Inflammatory macrophage treated with lipopolysaccharide for 1 hour (primary cell): ENCODE data around the gene MARCHF7.
A peak's percentile ranks its signal among the peaks of the same experiment; 100 is the strongest.
"Not testable (repeated sequence)": the region's sequence is repeated elsewhere in the genome, so short reads cannot be mapped to it uniquely, and the experiment has no call there.

Source experiments
- DNase-seq, 2 donors: peaks; one replicate each; pipeline ENCODE4 v3.0.0-alpha.2; 2020 to 2022

MARCHF7 gene

GRCh38 chr2:159712143-159712928 is at the start of gene MARCHF7:
Gene MARCHF7 (plus strand): TSS chr2:159712506. CDS start chr2:159729023, 16,517 bp downstream.
- DNase-seq, result peak; percentile 92 to 96

- not testable (repeated sequence) for DNase-seq
Measured at GRCh38 chr2:159667423-159667822, 44.9 kb upstream of the MARCHF7 start.

- no peak for DNase-seq
Measured at GRCh38 chr2:159671047-159671446, 41.3 kb upstream of the MARCHF7 start.

GRCh38 chr2:159677654-159678053 is 34.7 kb upstream of the MARCHF7 start:
- peak; percentile 10 to 32 for DNase-seq

- DNase-seq, result no peak
Measured at GRCh38 chr2:159680692-159681091, 31.6 kb upstream of the MARCHF7 start.

GRCh38 chr2:159683817-159684216 is 28.5 kb upstream of the MARCHF7 start:
- DNase-seq, result no peak

GRCh38 chr2:159684796-159685195 is 27.5 kb upstream of the MARCHF7 start:
- no peak for DNase-seq

- no peak for DNase-seq
Measured at GRCh38 chr2:159694500-159695040, 17.7 kb upstream of the MARCHF7 start.

GRCh38 chr2:159695795-159696448 is 16.4 kb upstream of the MARCHF7 start:
- DNase-seq, result peak; percentile 59 to 66

- DNase-seq, result no peak
Measured at GRCh38 chr2:159703491-159703890, 8.8 kb upstream of the MARCHF7 start.

GRCh38 chr2:159706385-159706980 is 5.8 kb upstream of the MARCHF7 start:
- DNase-seq, result no peak

GRCh38 chr2:159708066-159708760 is 4.1 kb upstream of the MARCHF7 start:
- DNase-seq, result no peak

GRCh38 chr2:159710601-159711180 is 1.6 kb upstream of the MARCHF7 start:
- no peak for DNase-seq

GRCh38 chr2:159711562-159712142 is 654 bp upstream of the MARCHF7 start:
- no peak for DNase-seq

GRCh38 chr2:159712929-159713420 is 669 bp downstream of the MARCHF7 start:
- peak; percentile 45 to 52 for DNase-seq

GRCh38 chr2:159713631-159714246 is 1.4 kb downstream of the MARCHF7 start:
- DNase-seq, result no peak

GRCh38 chr2:159714247-159714930 is 2.1 kb downstream of the MARCHF7 start:
- no peak for DNase-seq

- DNase-seq, result no peak
Measured at GRCh38 chr2:159715451-159715850, 3.1 kb downstream of the MARCHF7 start.

GRCh38 chr2:159716409-159716808 is 4.1 kb downstream of the MARCHF7 start:
- DNase-seq, result not testable (repeated sequence)

- DNase-seq, result no peak
Measured at GRCh38 chr2:159716857-159717256, 4.6 kb downstream of the MARCHF7 start.

GRCh38 chr2:159720676-159721075 is 8.4 kb downstream of the MARCHF7 start:
- no peak for DNase-seq
